ENCODE data around the gene APEX2. TPM values are rescaled to one million over a fixed set of nuclear protein-coding genes. Genes with fewer than 3 reads are reported as not detected.

Gene APEX2
- total RNA-seq, result 6.1 TPM

GRCh38 chrX:54999717-55000598 lies at the start of gene APEX2:
Gene APEX2, plus strand, starts transcription at chrX:55000363. Its CDS starts 60 bp downstream, at chrX:55000423.

GRCh38 chrX:54994099-54994498 lies 6.1 kb upstream of the APEX2 start, which contains the start of gene PFKFB1:
Gene PFKFB1, minus strand, starts transcription at chrX:54994188. Its CDS starts 181 bp downstream, at chrX:54994007.

GRCh38 chrX:55030271-55031205 lies 30.4 kb downstream of the APEX2 start, which contains the start of gene ALAS2:
Gene ALAS2, minus strand, starts transcription at chrX:55030977. Its CDS starts 4,977 bp downstream, at chrX:55026000.

Other genes with a start within 250 kb of the APEX2 start
- gene ITIH6, start 202.1 kb upstream of the APEX2 start, total RNA-seq, result 0.11 TPM
- gene MAGED2, start 192.6 kb upstream of the APEX2 start, total RNA-seq, result 373 TPM
- gene TRO, start 79.5 kb upstream of the APEX2 start, total RNA-seq, result 79.3 TPM
- gene PFKFB1, start 6.2 kb upstream of the APEX2 start, total RNA-seq, result not detected
- gene ALAS2, start 30.6 kb downstream of the APEX2 start, total RNA-seq, result 43.5 TPM
- not detected for gene PAGE2B, start 74.7 kb downstream of the APEX2 start, total RNA-seq
- not detected for gene PAGE2, start 88.7 kb downstream of the APEX2 start, total RNA-seq
- not detected for gene PAGE5, start 220.0 kb downstream of the APEX2 start, total RNA-seq

Data from camera-type eye (tissue), 1 donor.